Measurements from ENCODE around the gene SLC12A8. TPM values are rescaled to one million over a fixed set of nuclear protein-coding genes. Genes with fewer than 3 reads are reported as not detected.

SLC12A8 gene
- total RNA-seq, 1 donor from 2014 or later, result 9.2 TPM

DNA sequence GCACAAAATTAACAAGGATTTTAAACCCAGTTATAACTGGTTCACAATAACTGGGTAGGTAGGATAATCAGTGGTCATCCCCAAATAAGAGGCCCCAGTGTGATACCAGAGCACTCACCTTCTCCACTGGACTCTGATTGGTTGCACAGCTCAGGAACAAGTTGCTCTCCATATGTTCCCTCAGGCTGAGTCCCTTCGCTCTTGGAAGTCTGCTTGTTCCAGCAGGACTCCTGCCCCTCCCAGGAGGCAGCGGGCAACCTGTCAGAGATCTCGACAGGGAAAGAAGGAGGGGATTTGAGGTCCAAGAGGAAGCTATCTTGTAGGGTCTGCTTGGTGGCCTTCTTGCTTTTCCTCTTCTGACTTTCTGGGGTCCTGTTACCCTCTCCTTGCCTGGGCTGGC lies 105.2 kb downstream of the SLC12A8 start:
- DNase-seq (ENCODE audit: low spot score, unreplicated experiment), result no peak
- H3K27ac Mint-ChIP-seq, result no peak overlapping the region
- no peaks in the 10 kb centered on the region for H3K27me3 Mint-ChIP-seq
- H3K4me1 Mint-ChIP-seq (ENCODE audit: low read depth), result no peaks in the 10 kb centered on the region
- TF ChIP-seq, protein P1, sequence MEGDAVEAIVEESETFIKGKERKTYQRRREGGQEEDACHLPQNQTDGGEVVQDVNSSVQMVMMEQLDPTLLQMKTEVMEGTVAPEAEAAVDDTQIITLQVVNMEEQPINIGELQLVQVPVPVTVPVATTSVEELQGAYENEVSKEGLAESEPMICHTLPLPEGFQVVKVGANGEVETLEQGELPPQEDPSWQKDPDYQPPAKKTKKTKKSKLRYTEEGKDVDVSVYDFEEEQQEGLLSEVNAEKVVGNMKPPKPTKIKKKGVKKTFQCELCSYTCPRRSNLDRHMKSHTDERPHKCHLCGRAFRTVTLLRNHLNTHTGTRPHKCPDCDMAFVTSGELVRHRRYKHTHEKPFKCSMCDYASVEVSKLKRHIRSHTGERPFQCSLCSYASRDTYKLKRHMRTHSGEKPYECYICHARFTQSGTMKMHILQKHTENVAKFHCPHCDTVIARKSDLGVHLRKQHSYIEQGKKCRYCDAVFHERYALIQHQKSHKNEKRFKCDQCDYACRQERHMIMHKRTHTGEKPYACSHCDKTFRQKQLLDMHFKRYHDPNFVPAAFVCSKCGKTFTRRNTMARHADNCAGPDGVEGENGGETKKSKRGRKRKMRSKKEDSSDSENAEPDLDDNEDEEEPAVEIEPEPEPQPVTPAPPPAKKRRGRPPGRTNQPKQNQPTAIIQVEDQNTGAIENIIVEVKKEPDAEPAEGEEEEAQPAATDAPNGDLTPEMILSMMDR (IDR thresholded peaks at IDR 0.05; ENCODE audit: unreplicated experiment), result no peak
- peaks cover 2% of the 10 kb centered on the region for H3K36me3 Mint-ChIP-seq (ENCODE audit: insufficient read depth)
- H3K9me3 Mint-ChIP-seq (ENCODE audit: low read depth), result peaks cover 7% of the 10 kb centered on the region
- no peak overlapping the region for H3K4me3 Mint-ChIP-seq (ENCODE audit: low read depth)

DNA sequence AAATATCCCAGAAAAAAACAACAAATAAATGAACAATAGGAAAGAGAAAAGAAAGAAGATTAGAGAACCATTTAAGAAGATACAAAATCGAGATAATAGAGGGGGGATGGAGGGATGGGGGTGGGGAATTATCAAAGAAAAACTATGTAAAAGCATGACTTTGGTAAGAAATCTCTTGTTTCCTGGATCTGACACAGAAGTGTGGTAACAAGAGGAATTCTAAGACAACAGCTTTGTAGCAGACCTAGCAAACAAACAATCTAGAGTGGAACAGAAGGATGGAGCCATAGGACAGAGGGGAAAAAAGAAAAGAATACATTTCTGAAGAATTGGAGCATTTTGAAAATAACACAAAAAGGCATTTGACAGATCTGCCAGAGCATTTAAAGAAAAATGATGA lies 107.4 kb downstream of the SLC12A8 start:
- no peak for DNase-seq (ENCODE audit: low spot score, unreplicated experiment)
- no peak overlapping the region for H3K4me3 Mint-ChIP-seq (ENCODE audit: low read depth)
- H3K9me3 Mint-ChIP-seq (ENCODE audit: low read depth), result peaks cover 7% of the 10 kb centered on the region
- H3K36me3 Mint-ChIP-seq (ENCODE audit: insufficient read depth), result peaks cover 2% of the 10 kb centered on the region
- TF ChIP-seq, protein P1 (IDR thresholded peaks at IDR 0.05; ENCODE audit: unreplicated experiment), result no peak
- H3K4me1 Mint-ChIP-seq (ENCODE audit: low read depth), result no peaks in the 10 kb centered on the region
- no peaks in the 10 kb centered on the region for H3K27me3 Mint-ChIP-seq
- no peak overlapping the region for H3K27ac Mint-ChIP-seq

DNA sequence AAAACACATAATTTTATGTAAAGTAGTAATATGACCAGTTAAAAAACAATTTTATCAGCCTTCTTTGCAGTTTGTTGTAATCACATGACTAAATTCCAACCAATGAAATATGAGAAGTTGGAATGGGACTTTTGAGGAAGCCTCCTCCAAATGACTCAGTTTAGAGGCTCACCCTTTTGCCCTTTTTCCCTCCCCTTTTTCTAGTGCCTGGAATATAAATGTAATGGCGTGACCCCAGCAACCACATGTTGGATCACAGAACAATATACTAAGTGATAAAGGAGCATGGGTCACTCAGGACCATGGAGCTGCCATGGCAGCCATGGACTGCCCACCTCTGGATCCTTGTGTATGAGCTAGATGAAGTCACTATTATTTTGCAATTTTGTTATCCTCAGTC lies 107.9 kb downstream of the SLC12A8 start:
- H3K27ac Mint-ChIP-seq, result no peak overlapping the region
- no peaks in the 10 kb centered on the region for H3K4me1 Mint-ChIP-seq (ENCODE audit: low read depth)
- DNase-seq (ENCODE audit: low spot score, unreplicated experiment), result no peak
- peaks cover 4% of the 10 kb centered on the region for H3K36me3 Mint-ChIP-seq (ENCODE audit: insufficient read depth)
- no peaks in the 10 kb centered on the region for H3K27me3 Mint-ChIP-seq
- H3K9me3 Mint-ChIP-seq (ENCODE audit: low read depth), result peaks cover 7% of the 10 kb centered on the region
- no peak overlapping the region for H3K4me3 Mint-ChIP-seq (ENCODE audit: low read depth)
- TF ChIP-seq, protein P1 (IDR thresholded peaks at IDR 0.05; ENCODE audit: unreplicated experiment), result no peak

DNA sequence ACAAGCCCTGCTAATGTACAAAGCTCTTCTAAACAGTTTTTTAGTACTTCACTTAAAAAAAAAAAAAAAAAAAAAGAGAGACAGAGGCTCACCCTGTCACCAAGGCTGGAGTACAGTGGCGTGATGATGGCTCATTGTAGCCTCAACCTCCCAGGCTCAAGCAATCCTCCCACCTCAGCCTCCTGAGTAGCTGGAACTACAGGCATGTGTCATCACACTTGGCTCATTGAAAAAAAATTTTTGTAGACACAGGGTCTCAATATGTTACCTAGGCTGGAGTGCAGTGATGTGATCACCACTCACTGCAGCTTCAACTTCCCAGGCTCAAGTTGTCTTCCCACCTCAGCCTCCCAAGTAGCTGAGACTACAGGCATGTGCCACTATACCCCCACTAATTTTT lies 109.1 kb downstream of the SLC12A8 start:
- H3K4me1 Mint-ChIP-seq (ENCODE audit: low read depth), result no peaks in the 10 kb centered on the region
- H3K9me3 Mint-ChIP-seq (ENCODE audit: low read depth), result peaks cover 7% of the 10 kb centered on the region
- no peaks in the 10 kb centered on the region for H3K27me3 Mint-ChIP-seq
- H3K36me3 Mint-ChIP-seq (ENCODE audit: insufficient read depth), result peaks cover 4% of the 10 kb centered on the region
- H3K4me3 Mint-ChIP-seq (ENCODE audit: low read depth), result no peak overlapping the region
- no peak overlapping the region for H3K27ac Mint-ChIP-seq
- DNase-seq (ENCODE audit: low spot score, unreplicated experiment), result no peak
- TF ChIP-seq, protein P1 (IDR thresholded peaks at IDR 0.05; ENCODE audit: unreplicated experiment), result no peak

DNA sequence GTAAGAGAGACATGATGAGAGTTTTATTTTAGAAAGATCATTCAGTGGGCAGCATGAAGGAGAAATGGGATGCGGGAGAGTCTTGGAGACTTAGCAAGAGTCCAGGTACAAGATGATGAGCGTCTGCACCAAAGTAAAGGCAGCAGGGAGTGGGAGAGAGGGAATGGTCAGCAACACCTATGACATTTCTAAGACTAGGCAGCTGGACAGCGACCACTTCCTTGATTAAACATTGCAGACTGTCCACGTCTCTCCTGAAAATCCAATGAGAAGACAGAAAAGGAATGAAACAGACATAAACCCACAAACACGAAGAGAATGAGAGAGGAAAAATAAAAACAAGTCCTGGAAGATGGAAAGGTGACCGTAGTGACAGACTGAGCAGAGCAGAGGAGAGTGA lies 110.1 kb downstream of the SLC12A8 start:
- Mint-ChIP-seq H3K4me3 (ENCODE audit: low read depth) (no peak overlapping the region), H3K9me3 (ENCODE audit: low read depth) (peaks cover 7% of the 10 kb centered on the region), H3K4me1 (ENCODE audit: low read depth) (no peaks in the 10 kb centered on the region), H3K36me3 (ENCODE audit: insufficient read depth) (peaks cover 4% of the 10 kb centered on the region), H3K27me3 (no peaks in the 10 kb centered on the region), H3K27ac (no peak overlapping the region)
- no peak for DNase-seq (ENCODE audit: low spot score, unreplicated experiment)
- TF ChIP-seq, protein P1 (IDR thresholded peaks at IDR 0.05; ENCODE audit: unreplicated experiment), result no peak
